MM.1S (cell line): ENCODE data around the gene JPT2.

Source experiments
- EZH2 ChIP-seq: fragments of 300-600 bp; sonication (generic); optimal IDR thresholded peaks from 2 replicates; pipeline ENCODE3; 2017; ENCODE audit warnings: low read depth, mild to moderate bottlenecking, antibody characterized with exemption, low read length, mixed read lengths
- EZH2phosphoT487 ChIP-seq: fragments of 300-600 bp; sonication (generic); IDR thresholded peaks from 2 replicates; pipeline ENCODE4 v1.6.1; 2018; ENCODE audit warnings: antibody characterized with exemption, low read length
- TF ChIP-seq, protein P1 (sequence below): fragments of 300-600 bp; sonication (generic); IDR thresholded peaks from 2 replicates; pipeline ENCODE4 v1.5.1; 2016; ENCODE audit warnings: antibody characterized with exemption, low read length, mixed read lengths

GRCh38 chr16:1708768-1709180, 30.7 kb downstream of the JPT2 start:
- TF ChIP-seq, protein P1, sequence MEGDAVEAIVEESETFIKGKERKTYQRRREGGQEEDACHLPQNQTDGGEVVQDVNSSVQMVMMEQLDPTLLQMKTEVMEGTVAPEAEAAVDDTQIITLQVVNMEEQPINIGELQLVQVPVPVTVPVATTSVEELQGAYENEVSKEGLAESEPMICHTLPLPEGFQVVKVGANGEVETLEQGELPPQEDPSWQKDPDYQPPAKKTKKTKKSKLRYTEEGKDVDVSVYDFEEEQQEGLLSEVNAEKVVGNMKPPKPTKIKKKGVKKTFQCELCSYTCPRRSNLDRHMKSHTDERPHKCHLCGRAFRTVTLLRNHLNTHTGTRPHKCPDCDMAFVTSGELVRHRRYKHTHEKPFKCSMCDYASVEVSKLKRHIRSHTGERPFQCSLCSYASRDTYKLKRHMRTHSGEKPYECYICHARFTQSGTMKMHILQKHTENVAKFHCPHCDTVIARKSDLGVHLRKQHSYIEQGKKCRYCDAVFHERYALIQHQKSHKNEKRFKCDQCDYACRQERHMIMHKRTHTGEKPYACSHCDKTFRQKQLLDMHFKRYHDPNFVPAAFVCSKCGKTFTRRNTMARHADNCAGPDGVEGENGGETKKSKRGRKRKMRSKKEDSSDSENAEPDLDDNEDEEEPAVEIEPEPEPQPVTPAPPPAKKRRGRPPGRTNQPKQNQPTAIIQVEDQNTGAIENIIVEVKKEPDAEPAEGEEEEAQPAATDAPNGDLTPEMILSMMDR, result no peak
- TF ChIP-seq EZH2 (no peak), EZH2phosphoT487 (no peak)
